ENCODE data around the gene CEACAM20.
A peak's percentile ranks its signal among the peaks of the same experiment; 100 is the strongest.
"Not testable (repeated sequence)": the region's sequence is repeated elsewhere in the genome, so short reads cannot be mapped to it uniquely, and the experiment has no call there.

Gene CEACAM20

DNA sequence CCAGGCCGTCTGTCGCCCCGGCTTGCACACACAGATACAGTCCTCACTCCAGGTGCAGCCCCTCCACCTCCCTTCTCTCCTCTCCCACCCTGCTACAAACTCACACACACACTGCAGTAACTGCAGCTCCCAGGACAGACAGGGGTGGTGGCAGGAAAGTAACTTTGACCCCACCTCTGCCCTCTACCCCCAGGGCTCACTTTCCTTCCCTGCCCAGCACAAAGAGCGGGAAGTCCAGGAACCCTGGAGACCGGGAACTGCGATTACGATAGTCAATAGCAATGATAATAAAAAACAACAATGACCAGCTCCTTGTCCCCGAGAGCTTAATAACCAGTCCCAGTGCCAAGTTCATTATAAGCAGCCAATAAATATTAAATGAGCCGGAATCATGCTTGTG, at the start of gene CEACAM20:
Gene CEACAM20 (minus strand): TSS at position 140 of the 400 bp plus-strand sequence. CDS start 166 bp downstream, outside the sequence.
- no peak for DNase-seq (ENCODE audit: low spot score)

DNA sequence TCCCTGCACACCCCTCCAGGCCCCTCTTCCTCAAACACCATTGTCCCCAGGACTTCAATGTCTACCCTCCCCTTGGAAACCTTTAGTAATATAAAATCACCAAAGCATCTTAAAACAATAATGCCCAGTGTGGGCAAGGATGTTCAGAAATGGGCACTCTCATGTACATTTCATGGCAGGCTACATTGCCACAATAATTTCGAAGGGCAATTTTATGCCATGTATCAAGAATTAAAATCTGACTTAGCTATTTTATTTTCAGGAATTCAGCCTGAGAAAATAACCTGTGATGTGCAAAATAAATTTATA, 48.0 kb upstream of the CEACAM20 start:
- DNase-seq (ENCODE audit: low spot score) = no peak

DNA sequence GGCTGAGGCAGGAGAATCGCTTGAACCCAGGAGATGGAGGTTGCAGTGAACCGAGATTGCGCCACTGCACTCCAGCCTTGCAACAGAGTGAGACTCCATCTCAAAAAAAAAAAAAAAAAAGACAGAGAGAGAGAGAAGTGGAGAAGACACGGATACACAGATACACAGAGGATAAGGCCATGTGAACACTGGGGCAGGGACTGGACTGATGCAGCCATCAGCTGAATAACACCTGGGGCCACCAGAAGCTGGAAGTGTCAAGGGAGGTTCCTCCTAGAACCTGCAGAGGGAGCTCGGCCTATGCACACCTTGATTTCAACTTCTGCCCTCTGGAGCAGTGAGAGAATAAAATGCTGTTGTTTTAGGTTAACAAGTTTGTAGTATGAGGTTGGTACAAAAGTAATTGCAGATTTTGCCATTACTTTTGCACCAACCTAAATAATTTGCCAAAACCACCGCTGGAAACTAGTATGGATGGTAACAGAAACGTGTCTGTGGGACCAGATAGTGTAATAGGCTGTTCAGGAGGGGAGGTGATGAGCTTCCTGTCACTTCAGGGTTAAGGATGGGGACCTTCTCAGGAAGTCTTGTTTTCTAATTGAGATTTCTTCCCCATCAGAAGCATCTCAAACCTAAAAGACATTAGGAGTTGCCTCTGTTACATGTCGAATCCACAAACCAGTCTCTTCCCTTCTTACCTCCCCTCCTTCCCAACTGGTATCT, 47.5 kb upstream of the CEACAM20 start:
- no peak for DNase-seq (ENCODE audit: low spot score)

DNA sequence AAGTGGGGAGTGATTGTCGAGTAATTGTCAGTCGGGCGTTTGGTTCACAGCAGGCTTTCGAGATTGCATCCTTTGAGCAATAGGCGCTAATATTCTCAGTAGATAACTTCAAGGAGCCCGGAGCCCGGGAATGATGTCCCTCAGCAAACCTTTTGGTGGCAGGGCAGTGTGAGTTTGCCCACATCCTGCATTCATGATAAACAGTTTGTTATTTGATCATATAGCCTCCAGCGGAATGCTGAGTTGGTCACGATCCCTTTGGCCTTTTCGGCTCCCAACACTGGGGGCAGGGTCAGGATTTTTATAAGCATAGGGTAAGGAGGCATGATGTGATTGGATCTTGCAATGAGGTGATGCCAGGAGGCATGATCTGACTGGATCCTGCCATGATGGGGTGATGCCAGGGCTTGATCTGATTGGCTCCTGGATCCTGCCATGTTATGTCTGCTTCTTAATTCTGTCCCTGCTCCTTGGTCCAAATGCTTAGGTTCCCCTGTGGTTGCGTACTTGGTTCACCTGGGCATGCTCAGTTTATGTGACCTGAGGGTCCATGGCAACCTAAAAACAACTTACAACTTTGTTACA, 45.7 kb upstream of the CEACAM20 start:
- DNase-seq (ENCODE audit: low spot score) = no peak

DNA sequence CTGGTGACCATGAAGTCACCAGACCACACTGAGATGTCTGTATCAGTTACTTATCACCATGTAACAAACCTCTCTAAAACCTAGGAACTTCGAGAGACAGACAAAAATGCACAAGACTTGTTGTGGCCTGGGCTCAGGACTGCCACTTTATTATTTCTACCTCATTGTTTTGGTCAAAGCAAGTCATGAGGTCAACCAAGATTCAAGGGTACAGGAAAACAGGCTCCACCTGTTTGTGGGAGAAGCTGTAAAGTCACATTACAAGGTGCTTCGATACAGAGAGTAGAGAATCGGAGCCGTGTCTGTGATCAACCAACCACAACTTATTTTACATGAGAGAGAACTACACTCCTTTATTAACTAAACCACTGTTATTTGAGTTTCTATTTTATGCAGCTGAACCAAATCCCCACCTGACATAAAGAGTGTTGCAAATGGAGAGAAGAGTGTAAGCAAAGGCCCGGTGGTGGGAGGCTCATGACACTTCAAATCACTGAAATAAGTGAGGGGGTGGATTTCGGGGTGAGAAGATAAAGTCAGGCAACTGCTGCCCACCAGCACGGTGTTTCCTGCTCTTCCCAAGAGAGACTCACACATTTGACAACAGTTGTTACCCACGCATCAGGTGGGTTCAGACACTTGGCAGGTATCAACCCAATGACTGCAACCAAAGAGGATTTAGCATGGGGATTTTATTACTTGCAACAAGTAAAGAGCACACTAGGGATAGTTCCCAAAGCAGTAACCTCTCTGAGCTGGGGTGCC, 44.9 kb upstream of the CEACAM20 start:
- no peak for DNase-seq (ENCODE audit: low spot score)

DNA sequence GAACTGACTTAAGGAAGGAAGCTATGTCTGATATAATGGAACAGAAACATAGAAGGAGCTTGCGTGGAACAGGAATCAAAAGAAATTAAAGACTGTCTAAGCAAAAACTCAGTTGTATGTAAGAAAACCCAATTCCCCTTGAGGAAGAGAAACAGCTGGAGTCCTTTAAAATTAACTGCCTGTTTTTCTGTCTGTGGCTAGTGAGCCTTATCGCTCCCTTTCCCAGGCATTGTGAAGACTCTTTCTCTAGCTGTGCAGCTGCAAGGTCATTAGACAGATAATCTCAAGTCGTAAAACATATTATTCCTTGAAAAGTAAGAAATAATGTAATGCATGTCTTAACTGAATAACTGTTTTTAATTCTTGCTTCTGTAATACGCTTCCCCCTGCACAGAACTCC, 44.2 kb upstream of the CEACAM20 start:
- no peak for DNase-seq (ENCODE audit: low spot score)

DNA sequence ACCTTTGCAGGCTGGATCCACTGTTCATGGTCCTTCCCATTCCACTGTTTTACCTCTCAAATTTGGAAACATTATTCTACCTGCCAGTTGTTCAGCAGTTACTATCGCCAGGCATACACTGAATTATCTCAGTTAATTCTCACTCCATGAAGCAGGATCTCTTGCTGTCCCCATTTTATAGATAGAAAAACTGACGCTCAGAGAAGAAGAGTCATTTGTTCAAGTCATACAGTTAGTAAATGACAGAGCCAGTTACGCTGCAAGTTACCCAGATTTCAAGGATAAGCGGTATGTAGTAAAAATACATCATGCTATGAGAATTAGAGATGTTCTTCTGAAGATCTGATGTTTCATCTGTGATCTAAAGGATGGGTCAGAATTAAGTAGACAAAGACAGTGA, 43.7 kb upstream of the CEACAM20 start:
- DNase-seq (ENCODE audit: low spot score) = no peak

DNA sequence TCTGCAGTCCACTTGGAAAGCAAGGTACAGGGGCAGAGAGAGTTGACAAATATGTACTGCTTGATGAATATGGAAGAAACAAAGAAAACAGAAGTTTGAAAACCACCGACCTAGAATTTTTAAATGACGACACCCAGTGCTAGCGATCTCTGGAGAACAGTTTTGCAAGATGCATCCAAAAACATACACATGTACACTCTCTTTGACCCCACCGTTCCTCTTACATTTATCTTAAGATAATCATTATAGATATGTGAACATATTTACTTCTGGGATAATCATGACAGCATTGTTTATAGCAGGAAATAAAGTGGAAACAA, 43.1 kb upstream of the CEACAM20 start:
- DNase-seq (ENCODE audit: low spot score) = no peak

DNA sequence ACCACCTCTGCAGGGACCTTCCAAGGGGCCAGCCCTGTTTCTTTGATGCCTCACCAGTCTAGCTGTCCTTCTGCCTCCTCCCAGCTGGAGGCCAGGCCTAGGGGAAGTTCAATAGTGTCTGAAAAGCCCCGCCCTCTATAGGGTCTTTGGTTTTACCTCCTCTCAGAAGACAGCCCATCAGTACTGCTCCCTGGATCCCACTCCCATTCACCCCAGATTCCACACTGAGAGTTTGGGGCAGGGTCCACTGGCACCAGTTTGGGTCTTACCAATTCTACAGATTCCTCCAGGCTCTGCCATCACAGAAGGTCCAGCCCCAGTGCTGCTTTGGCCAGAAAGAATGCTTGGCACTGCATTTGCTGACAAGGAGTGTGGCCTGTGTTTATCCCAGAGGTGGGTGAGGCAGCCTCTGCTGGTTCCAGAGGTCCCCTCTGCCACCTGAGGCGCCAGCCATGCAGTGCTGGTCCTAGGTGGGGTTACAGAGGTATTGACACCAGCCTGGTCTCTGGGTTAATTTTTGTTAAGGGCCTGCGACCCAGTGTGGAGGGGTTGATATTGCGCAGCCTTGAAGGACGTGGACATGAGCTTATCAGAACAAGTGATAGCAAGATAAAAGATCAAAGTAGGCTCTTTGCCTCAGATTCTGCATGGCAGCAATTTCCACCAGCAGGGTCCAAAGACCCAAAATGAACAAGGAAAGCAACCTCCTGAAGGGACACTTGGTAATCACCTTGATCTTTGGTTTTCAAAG, 42.5 kb upstream of the CEACAM20 start:
- DNase-seq (ENCODE audit: low spot score) = no peak

DNA sequence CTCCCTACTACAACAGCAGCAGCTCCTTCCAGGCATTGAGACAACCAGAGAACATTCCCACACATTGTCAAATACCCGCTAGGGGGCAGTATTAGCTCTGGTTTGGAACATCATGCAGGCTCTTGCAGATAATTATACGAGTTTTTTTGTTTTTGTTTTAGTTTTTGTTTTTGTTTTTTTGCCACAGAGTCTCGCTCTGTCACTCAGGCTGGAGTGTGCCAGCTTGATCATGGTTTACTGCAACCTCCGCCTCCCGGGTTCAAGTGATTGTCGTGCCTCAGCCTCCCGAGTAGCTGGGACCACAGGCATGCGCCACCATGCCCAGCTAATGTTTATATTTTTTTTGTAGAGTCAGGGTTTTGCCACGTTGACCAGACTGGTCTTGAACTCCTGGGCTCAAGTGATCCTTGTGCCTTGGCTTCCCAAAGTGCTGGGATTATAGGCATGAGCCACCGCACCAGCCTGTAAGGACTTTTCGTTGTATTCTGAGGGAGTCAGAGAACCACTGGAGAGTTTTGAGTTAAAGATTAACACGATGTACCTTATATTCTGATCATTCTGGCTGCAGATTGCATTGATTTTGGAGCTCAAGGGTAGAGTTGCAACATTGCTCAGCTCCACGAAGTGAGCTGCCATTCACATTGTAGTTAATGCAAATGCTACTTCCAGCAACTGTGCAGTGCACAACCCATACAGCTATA, 41.7 kb upstream of the CEACAM20 start:
- peak; percentile 79 for DNase-seq (ENCODE audit: low spot score)

DNA sequence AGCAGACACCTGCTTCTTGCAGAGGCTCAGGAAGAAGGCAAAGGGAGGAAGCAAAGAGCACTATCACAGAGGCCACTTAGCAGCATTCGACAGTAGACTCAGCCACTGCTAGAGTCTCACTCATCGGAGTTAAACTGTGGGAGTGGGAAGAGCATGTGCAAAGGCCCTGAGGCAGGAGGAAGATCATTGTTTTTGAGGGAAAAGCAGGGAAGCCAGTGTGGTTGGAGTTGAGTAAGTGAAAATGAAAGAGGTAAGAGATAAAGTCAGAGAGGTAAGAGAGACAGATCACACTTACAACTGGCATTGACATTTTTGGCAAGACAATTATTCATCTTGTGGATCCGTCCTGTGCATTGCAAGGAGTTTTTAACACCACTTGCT, 41.1 kb upstream of the CEACAM20 start:
- DNase-seq (ENCODE audit: low spot score) = no peak

DNA sequence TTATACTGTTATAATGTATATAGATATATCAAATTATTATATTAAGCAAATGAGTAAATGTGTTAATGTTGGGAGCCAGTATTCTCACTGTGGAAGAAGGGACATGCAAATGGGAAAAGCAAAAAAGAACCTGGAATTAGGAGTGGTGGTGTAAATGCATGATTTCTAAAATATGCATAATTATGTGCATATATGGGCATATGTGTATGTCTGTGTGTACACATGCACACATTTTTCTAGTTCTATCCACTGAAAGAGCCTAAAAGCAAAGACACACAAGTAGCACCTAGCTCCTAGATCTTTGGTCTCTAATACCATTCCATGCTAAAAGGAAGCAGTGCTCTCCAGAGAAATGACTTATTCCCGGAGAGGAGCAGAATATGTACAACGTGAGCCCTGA, 38.3 kb upstream of the CEACAM20 start:
- no peak for DNase-seq (ENCODE audit: low spot score)

DNA sequence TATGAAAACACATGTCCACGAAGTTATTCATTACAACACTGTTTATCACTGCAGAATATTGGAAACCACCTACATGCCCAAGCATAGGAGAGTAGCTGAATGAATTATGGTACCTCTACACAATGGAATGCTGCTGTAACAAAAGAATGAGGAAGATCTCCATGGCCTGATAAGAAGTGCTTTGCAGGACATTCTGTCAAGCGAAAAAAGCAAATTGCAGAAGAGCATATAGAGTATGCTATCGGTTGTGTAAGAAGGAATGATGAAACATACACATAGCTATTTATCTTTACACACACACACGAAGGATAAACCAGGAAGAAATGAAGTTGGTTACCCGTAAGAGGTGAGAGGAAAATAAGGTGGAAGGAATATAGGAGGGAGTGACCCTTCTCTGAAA, 37.5 kb upstream of the CEACAM20 start:
- DNase-seq (ENCODE audit: low spot score) = no peak

DNA sequence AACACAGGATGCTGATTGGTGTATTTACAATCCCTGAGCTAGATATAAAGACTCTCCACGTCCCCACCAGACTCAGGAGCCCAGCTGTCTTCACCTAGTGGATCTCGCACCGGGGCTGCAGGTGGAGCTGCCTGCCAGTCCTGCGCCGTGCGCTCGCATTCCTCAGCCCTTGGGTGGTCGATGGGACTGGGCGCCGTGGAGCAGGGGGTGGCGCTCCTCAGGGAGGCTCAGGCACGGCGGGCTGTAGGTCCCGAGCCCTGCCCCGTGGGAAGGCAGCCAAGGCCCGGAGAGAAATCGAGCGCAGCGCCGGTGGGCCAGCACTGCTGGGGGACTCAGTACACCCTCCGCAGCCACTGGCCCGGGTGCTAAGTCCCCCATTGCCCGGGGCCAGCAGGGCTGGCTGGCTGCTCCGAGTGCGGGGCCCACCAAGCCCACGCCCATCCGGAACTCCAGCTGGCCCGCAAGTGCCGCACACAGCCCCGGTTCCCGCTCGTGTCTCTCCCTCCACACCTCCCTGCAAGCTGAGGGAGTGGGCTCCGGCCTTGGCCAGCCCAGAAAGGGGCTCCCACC, 33.7 kb upstream of the CEACAM20 start:
- DNase-seq (ENCODE audit: low spot score) = not testable (repeated sequence)

DNA sequence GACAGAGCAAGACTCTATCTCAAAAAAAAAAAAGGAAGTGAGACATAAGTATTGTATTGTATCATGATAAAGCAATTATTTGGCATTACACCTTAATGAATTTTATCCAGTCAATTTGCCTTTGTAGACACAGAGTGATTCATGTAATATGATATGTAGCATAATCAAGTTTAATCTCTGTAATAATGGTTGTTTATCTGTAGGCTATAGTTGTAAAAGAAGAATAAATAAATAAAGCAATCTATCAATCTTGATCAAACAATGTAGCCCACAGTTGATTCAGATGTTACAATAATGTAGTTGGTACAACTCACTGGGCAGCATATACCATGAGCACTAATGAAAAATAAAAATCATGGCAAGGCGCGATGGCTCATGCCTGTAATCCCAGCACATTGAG, 28.5 kb upstream of the CEACAM20 start:
- no peak for DNase-seq (ENCODE audit: low spot score)

DNA sequence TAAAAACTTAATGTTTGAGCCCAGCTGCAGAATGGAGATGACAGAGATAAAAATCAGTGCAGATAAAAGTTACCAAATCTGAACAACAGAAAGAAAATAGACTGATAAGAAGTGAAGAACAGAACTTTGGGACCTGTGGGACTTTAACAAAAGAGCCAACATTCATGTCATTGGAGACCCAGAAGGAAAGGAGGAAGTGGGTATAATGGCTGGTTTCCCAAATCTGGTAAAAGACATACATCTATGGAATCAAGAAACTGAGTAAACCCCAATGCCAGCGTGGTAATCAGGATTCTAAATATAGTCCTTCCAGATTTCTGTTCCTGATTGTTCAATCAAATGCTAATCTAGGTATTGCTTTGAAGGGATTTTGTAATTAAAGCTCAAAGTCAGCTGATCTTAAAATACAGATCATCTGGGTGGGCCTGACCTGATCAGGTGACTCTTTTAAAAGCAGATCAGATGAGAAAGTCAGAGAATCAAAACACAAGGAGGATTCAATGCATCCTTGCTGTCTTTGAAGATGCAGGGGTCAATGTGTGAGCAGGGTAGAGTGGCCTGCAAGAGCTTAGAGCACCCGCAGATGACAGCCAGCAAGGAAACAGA, 25.3 kb upstream of the CEACAM20 start:
- DNase-seq (ENCODE audit: low spot score) = no peak

DNA sequence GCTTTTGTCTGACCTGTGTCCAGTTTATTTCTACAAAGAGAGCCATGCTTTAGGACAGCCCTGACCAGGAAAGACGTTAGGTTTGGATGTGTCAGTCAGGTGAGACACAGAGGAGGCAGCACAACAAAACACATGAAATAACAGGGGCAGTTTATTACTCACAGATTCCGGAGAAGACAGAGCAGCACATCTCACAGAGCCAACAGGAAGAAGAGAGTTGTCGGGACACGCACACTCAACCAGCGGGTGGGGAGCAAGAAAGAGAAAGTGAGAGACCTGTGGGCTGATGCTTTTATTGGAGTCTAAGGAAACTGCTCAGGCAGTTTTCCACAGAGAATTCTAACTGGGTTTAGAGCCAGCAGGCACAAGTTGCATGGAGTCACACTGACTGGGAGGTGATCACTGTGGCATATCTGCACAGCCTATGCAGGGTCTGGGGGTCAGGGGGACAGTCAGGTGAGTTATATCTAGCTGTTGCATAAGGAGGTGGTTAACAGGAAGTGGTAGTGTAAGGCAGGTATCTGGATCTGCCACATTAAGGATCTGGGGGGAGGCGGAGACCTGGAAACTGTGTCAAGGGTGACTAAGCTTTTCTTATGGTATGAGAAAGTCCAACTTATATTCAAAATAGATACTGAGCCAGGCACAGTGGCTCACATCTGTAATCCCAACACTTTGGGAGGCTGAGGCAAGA, 24.1 kb upstream of the CEACAM20 start:
- DNase-seq (ENCODE audit: low spot score) = no peak

DNA sequence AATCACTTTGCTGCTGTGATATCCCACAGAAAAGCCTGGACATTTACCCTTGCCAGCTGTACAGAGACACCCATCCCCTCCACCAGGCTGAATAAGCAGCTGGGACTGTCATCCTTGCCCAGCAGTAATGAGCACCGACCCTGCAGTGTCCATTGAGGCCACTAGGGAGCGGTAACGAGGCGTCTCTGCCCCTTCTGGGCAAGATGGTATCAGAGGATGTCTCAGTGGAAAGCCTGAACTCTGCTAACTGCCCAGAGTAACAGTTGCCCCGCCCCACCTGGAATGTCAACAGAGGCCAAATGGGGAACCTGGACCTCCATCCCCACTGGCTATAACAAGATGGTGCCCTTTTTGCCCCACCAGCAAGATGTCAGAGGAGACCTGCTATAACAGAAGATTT, 22.8 kb upstream of the CEACAM20 start:
- no peak for DNase-seq (ENCODE audit: low spot score)

DNA sequence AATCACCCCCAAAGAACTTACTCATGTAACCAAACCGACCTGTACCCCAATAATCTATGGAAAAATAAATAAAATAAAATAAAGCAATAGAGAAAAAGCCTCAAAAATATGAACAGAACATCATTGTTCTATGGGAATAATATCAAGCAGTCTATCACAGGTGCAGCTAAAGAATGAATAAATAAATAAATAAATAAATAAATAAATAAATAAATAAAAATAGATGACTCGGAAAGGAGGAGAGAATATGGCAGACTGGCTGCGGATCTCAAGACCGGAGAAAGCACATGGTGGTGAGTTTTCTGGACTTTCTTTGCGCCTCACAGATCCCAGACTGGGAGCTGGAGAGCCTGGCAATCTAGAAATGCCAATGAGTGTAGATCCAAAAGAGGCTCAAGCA, 22.4 kb upstream of the CEACAM20 start:
- DNase-seq (ENCODE audit: low spot score) = no peak

DNA sequence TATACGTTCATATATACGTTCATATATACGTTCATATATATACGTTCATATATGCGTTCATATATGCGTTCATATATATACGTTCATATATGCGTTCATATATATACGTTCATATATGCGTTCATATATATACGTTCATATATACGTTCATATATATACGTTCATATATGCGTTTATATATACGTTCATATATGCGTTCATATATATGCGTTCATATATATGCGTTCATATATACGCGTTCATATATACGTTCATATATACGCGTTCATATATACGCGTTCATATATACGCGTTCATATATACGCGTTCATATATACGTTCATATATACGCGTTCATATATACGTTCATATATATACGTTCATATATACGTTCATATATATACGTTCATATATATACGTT, 21.5 kb upstream of the CEACAM20 start:
- not testable (repeated sequence) for DNase-seq (ENCODE audit: low spot score)

DNA sequence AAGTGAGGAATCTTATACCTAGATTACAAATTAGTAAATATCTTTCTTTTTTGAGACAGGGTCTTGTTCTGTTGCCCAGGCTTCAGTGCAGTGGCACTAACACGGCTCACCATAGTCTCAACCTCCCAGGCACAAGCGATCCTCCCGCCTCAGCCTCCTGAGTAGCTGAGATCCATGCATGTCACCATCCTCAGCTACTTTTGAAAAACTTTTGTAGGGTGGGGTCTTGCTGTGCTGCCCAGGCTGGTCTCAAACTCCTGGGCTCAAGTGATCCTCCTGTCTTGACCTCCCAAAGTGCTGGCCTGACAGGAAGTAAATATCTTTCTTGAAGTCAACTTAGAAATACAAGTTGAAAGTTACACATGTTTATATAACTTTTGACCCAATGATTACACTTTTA, 20.0 kb upstream of the CEACAM20 start:
- DNase-seq (ENCODE audit: low spot score) = no peak
